DND-41 (cell line): ENCODE results near the gene GPC6.

ENCODE experiments used
- ATAC-seq: fragments of 200-7000 bp; cut with Tn5 transposase; 3 replicates; pipeline ENCODE4 v1.9.1; 2021; ENCODE audit warnings: low read depth; ENCODE audit not compliant: insufficient read depth
- DNase-seq: peaks from one replicate; pipeline ENCODE4 v3.0.0-alpha.2; 2020
- H2AFZ ChIP-seq: 2 replicates; pipeline ENCODE4 v1.6.0; 2012; ENCODE audit warnings: low read depth, low read length
- H3K27ac ChIP-seq: 2 replicates; pipeline ENCODE4 v1.5.1; 2012; ENCODE audit warnings: low read length, inconsistent platforms
- H3K27me3 ChIP-seq: fragments of 200-600 bp; sonication (generic); 2 replicates; pipeline ENCODE4 v1.6.0; 2012; ENCODE audit warnings: low read length, mild to moderate bottlenecking, inconsistent platforms; ENCODE audit not compliant: insufficient read depth, poor library complexity
- H3K36me3 ChIP-seq: 2 replicates; pipeline ENCODE4 v1.5.1; 2012; ENCODE audit warnings: low read length, inconsistent platforms; ENCODE audit not compliant: insufficient read depth
- H3K4me1 ChIP-seq: 2 replicates; pipeline ENCODE4 v1.5.1; 2012; ENCODE audit warnings: mild to moderate bottlenecking, low read length; ENCODE audit not compliant: insufficient read depth
- H3K4me2 ChIP-seq: 2 replicates; pipeline ENCODE4 v1.6.0; 2012; ENCODE audit warnings: mild to moderate bottlenecking, moderate library complexity, low read length, inconsistent platforms; ENCODE audit not compliant: insufficient read depth
- H3K4me3 ChIP-seq, 2 experiments: fragments of 200-600 bp in 1 of 2; shearing (Covaris generic) in 1 of 2; 2 replicates each; pipeline ENCODE4 v1.5.1; 2012 to 2016; ENCODE audit warnings: inconsistent platforms in 2 of 2, low read length in 2 of 2, mild to moderate bottlenecking in 2 of 2, low read depth in 1 of 2, moderate library complexity in 1 of 2
- H3K79me2 ChIP-seq: 2 replicates; pipeline ENCODE4 v1.6.0; 2012; ENCODE audit warnings: low read length, inconsistent platforms; ENCODE audit not compliant: insufficient read depth
- H3K9ac ChIP-seq: 2 replicates; pipeline ENCODE4 v1.6.0; 2012; ENCODE audit warnings: low read depth, mild to moderate bottlenecking, inconsistent platforms, low read length, moderate library complexity
- H3K9me3 ChIP-seq: 2 replicates; pipeline ENCODE4 v1.5.1; 2012; ENCODE audit warnings: low read length, moderate library complexity, mild to moderate bottlenecking, inconsistent platforms; ENCODE audit not compliant: insufficient read depth, severe bottlenecking
- H4K20me1 ChIP-seq: 2 replicates; pipeline ENCODE4 v1.6.0; 2012; ENCODE audit warnings: low read length; ENCODE audit not compliant: insufficient read depth
- EZH2 ChIP-seq: IDR thresholded peaks from 3 replicates; pipeline ENCODE4 v1.6.1; 2012; ENCODE audit warnings: borderline replicate concordance, low read depth, mild to moderate bottlenecking, moderate library complexity, low read length, inconsistent platforms; ENCODE audit not compliant: severe bottlenecking
- TF ChIP-seq, protein P1 (sequence below): IDR thresholded peaks from 2 replicates; pipeline ENCODE4 v1.5.1; 2012; ENCODE audit warnings: borderline replicate concordance, low read length, moderate library complexity, mild to moderate bottlenecking; ENCODE audit not compliant: poor library complexity, severe bottlenecking; ENCODE audit errors: extremely low read depth

The GPC6 gene

DNA sequence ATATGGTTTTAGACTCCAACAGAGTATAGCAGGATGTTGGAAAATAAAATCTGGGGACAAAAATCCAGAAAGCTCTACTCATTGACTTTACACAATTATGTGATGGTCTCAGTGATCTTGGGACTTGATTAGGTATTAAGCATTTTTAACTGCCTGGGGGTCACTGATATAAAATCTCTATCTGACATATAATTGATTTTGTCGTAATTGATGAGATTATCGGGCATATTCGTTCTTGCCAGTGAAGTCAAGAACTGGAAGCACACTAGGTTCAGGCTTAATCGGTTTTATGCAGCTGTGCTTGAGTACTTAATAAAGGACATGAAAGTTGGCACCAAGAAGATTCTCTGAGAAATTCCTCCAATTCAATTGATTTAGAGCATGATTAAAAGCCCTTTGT lies 862.1 kb downstream of the GPC6 start:
- Histone ChIP-seq H3K79me2 (no peaks in the 10 kb centered on the region), H3K27ac (no peak overlapping the region), H2AFZ (no peak overlapping the region), H3K4me3 (no peak overlapping the region), H3K9ac (no peak overlapping the region), H3K4me2 (no peak overlapping the region), H3K36me3 (no peaks in the 10 kb centered on the region), H3K9me3 (no peaks in the 10 kb centered on the region), H4K20me1 (no peaks in the 10 kb centered on the region), H3K4me1 (no peaks in the 10 kb centered on the region), H3K27me3 (no peaks in the 10 kb centered on the region)
- TF ChIP-seq EZH2 = no peak
- TF ChIP-seq, protein P1, sequence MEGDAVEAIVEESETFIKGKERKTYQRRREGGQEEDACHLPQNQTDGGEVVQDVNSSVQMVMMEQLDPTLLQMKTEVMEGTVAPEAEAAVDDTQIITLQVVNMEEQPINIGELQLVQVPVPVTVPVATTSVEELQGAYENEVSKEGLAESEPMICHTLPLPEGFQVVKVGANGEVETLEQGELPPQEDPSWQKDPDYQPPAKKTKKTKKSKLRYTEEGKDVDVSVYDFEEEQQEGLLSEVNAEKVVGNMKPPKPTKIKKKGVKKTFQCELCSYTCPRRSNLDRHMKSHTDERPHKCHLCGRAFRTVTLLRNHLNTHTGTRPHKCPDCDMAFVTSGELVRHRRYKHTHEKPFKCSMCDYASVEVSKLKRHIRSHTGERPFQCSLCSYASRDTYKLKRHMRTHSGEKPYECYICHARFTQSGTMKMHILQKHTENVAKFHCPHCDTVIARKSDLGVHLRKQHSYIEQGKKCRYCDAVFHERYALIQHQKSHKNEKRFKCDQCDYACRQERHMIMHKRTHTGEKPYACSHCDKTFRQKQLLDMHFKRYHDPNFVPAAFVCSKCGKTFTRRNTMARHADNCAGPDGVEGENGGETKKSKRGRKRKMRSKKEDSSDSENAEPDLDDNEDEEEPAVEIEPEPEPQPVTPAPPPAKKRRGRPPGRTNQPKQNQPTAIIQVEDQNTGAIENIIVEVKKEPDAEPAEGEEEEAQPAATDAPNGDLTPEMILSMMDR = no peak
- no peak for ATAC-seq
- no peak for DNase-seq

- H3K79me2 ChIP-seq = no peaks in the 10 kb centered on the region
- H3K4me1 ChIP-seq = no peaks in the 10 kb centered on the region
- H3K27ac ChIP-seq = no peak overlapping the region
- H3K9ac ChIP-seq = no peak overlapping the region
- no peaks in the 10 kb centered on the region for H3K36me3 ChIP-seq
- no peaks in the 10 kb centered on the region for H3K9me3 ChIP-seq
- H2AFZ ChIP-seq = no peak overlapping the region
- H3K4me3 ChIP-seq = no peak overlapping the region
- ATAC-seq = no peak
- TF ChIP-seq EZH2 = no peak
- TF ChIP-seq, protein P1 = no peak
- no peak overlapping the region for H3K4me2 ChIP-seq
- no peaks in the 10 kb centered on the region for H4K20me1 ChIP-seq
- no peak for DNase-seq
- H3K27me3 ChIP-seq = no peaks in the 10 kb centered on the region
These were observed 864.3 kb downstream of the GPC6 start for GRCh38 chr13:94090773-94091480.

DNA sequence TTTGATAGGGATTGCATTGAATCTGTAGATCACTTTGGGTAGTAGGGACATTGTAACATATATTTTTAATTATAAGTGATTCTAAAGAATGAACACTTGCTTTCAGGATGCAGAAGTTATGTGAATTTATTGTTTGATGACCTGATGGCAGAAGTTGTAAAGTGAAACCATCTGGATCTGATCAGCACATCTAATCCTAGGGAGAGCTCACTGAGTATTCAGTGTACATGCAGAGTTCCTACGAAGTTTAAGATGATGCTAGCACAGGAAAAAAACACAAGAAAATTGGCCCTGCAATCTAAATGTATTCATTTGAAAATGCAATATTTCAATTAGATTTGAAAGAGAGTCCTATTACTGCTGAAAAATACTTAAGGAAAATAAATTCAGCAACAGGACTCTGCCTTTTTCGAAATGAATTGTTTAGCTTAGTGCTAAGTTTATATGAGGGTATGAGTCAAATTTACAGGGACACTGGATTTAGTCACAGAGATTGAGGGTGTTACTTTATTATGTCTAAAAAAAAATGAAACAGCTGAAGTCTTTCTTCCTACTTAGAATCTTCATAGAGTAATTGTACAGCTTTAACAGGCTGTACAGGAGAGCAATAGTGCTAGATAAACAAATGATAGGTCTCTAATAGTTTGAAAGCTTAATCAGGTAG lies 867.2 kb downstream of the GPC6 start:
- H2AFZ ChIP-seq = no peak overlapping the region
- no peaks in the 10 kb centered on the region for H3K36me3 ChIP-seq
- ATAC-seq (no peak), DNase-seq (no peak)
- no peak overlapping the region for H3K9ac ChIP-seq
- no peak overlapping the region for H3K27ac ChIP-seq
- H3K4me2 ChIP-seq = no peak overlapping the region
- no peaks in the 10 kb centered on the region for H3K4me1 ChIP-seq
- TF ChIP-seq, protein P1 = no peak
- TF ChIP-seq EZH2 = no peak
- H3K79me2 ChIP-seq = no peaks in the 10 kb centered on the region
- H3K27me3 ChIP-seq = no peaks in the 10 kb centered on the region
- no peaks in the 10 kb centered on the region for H3K9me3 ChIP-seq
- no peak overlapping the region for H3K4me3 ChIP-seq
- H4K20me1 ChIP-seq = no peaks in the 10 kb centered on the region
